H1 (cell line): Measurements from ENCODE around the gene CIZ1. TPM values are rescaled to one million over a fixed set of nuclear protein-coding genes. Genes with fewer than 3 reads are reported as not detected.

Experiments
- CTCF ChIA-PET: fragments of 300-600 bp; sonication (Branson Sonifier 250); formaldehyde crosslinking; loops from one replicate; lab custom pipeline; 2021; ENCODE audit not compliant: partially characterized antibody; lab: Charles Lee
- POLR2A ChIA-PET: fragments of 300-600 bp; sonication (Branson Sonifier 250); formaldehyde crosslinking; loops from one replicate; lab custom pipeline; 2021; ENCODE audit warnings: inconsistent platforms; ENCODE audit not compliant: partially characterized antibody; lab: Charles Lee
- DNase-seq, 2 experiments: peaks; one replicate each; pipeline versions ENCODE4 v3.0.0 to v3.0.0-alpha.2; 2010 to 2022; ENCODE audit warnings: low spot score in 2 of 2, low read depth in 1 of 2, mixed read lengths in 1 of 2
- FAIRE-seq: peaks from 2 replicates; lab custom pipeline; 2011; peaks lifted over from hg19 to GRCh38; lab: Jason Lieb, UNC
- H2AFZ ChIP-seq: 2 replicates; pipeline ENCODE4 v1.8.1; 2012; ENCODE audit warnings: low read length, inconsistent platforms
- H2AK5ac ChIP-seq: 2 replicates; pipeline ENCODE4 v1.6.1; 2013; ENCODE audit warnings: low read depth, low read length
- H2BK120ac ChIP-seq: replicated peaks from 2 replicates; pipeline ENCODE3; 2013; ENCODE audit warnings: low read depth, low read length, inconsistent platforms
- H2BK12ac ChIP-seq: 2 replicates; pipeline ENCODE4 v1.6.1; 2013; ENCODE audit warnings: low read depth, low read length
- H2BK15ac ChIP-seq: 2 replicates; pipeline ENCODE4 v1.6.1; 2013; ENCODE audit warnings: low read length
- H2BK20ac ChIP-seq: 2 replicates; pipeline ENCODE4 v1.6.1; 2013; ENCODE audit warnings: low read length
- H2BK5ac ChIP-seq: 2 replicates; pipeline ENCODE4 v1.6.1; 2013; ENCODE audit warnings: low read depth, low read length
- H3K14ac ChIP-seq: 2 replicates; pipeline ENCODE4 v1.6.1; 2013; ENCODE audit warnings: inconsistent platforms; ENCODE audit not compliant: insufficient read length
- H3K18ac ChIP-seq: 2 replicates; pipeline ENCODE4 v1.6.1; 2013; ENCODE audit warnings: low read length; ENCODE audit errors: extremely low read depth
- H3K23ac ChIP-seq: 2 replicates; pipeline ENCODE4 v1.6.1; 2013; ENCODE audit warnings: inconsistent platforms; ENCODE audit not compliant: insufficient read length
- H3K23me2 ChIP-seq: 2 replicates; pipeline ENCODE4 v1.6.1; 2013; ENCODE audit warnings: low read depth, low read length
- H3K27ac ChIP-seq: 2 replicates; pipeline ENCODE4 v1.6.1; 2011; ENCODE audit warnings: low read depth, low read length, inconsistent platforms
- H3K27me3 ChIP-seq, 4 experiments: replicated peaks in 1 of 4; 1 replicate in 1 of 4; 2 replicates in 3 of 4; pipeline versions ENCODE4 v1.6.1 to v1.8.1; 2011 to 2013; ENCODE audit warnings: low read length in 3 of 4, mild to moderate bottlenecking in 3 of 4, inconsistent platforms in 2 of 4, mixed read lengths in 2 of 4, moderate library complexity in 1 of 4; ENCODE audit not compliant: control insufficient read depth in 3 of 4, insufficient read depth in 3 of 4; ENCODE audit errors: extremely low read depth in 1 of 4
- H3K36me3 ChIP-seq, 4 experiments: 2 replicates each; pipeline versions ENCODE4 v1.6.1 to v1.8.1; 2011 to 2013; ENCODE audit warnings: mild to moderate bottlenecking in 4 of 4, low read length in 3 of 4, moderate library complexity in 2 of 4, control low read depth in 1 of 4, inconsistent platforms in 1 of 4; ENCODE audit not compliant: insufficient read depth in 4 of 4, control insufficient read depth in 2 of 4
- H3K4ac ChIP-seq: replicated peaks from 2 replicates; pipeline ENCODE3; 2013; ENCODE audit warnings: low read length, low read depth, mixed read lengths, inconsistent platforms; ENCODE audit not compliant: insufficient read length
- H3K4me1 ChIP-seq, 4 experiments: replicated peaks in 1 of 4; 1 replicate in 1 of 4; 2 replicates in 3 of 4; pipeline versions ENCODE4 v1.6.1 to v1.8.1; 2011 to 2013; ENCODE audit warnings: low read length in 3 of 4, inconsistent platforms in 2 of 4, mixed read lengths in 1 of 4; ENCODE audit not compliant: insufficient read depth in 4 of 4, control insufficient read depth in 3 of 4
- H3K4me2 ChIP-seq, 2 experiments: 2 replicates each; pipeline versions ENCODE4 v1.6.1 to v1.8.1; 2011 to 2013; ENCODE audit warnings: low read depth in 2 of 2, low read length in 2 of 2, control low read depth in 1 of 2, inconsistent platforms in 1 of 2, mild to moderate bottlenecking in 1 of 2; ENCODE audit not compliant: insufficient read depth in 1 of 2
- H3K4me3 ChIP-seq, 4 experiments: fragments of 200-600, 300-600 bp in 1 of 4; sonication (generic), shearing (Covaris generic), sonication (Bioruptor Twin) in 1 of 4; 2 replicates each; pipeline versions ENCODE4 v1.5.1 to v1.8.1; 2011 to 2016; ENCODE audit warnings: low read length in 4 of 4, low read depth in 3 of 4, control low read depth in 2 of 4, inconsistent platforms in 2 of 4, mild to moderate bottlenecking in 2 of 4, mixed read lengths in 1 of 4, moderate library complexity in 1 of 4; ENCODE audit not compliant: insufficient read depth in 2 of 4; ENCODE audit errors: extremely low read depth in 1 of 4
- H3K56ac ChIP-seq: replicated peaks from 2 replicates; pipeline ENCODE3; 2013; ENCODE audit warnings: low read depth, mild to moderate bottlenecking, mixed read lengths, low read length, inconsistent platforms; ENCODE audit not compliant: insufficient read length
- H3K79me1 ChIP-seq: 2 replicates; pipeline ENCODE4 v1.6.1; 2013; ENCODE audit warnings: low read depth, low read length, control low read depth
- H3K79me2 ChIP-seq, 2 experiments: 2 replicates each; pipeline versions ENCODE4 v1.6.1 to v1.8.1; 2012 to 2013; ENCODE audit warnings: low read length in 2 of 2, mild to moderate bottlenecking in 2 of 2, inconsistent platforms in 1 of 2; ENCODE audit not compliant: insufficient read depth in 2 of 2, control insufficient read depth in 1 of 2
- H3K9ac ChIP-seq, 4 experiments: replicated peaks in 1 of 4; 1 replicate in 1 of 4; 2 replicates in 3 of 4; pipeline versions ENCODE4 v1.6.1 to v1.8.1; 2011 to 2013; ENCODE audit warnings: low read depth in 3 of 4, low read length in 3 of 4, control low read depth in 2 of 4, mild to moderate bottlenecking in 2 of 4, moderate library complexity in 2 of 4, inconsistent platforms in 1 of 4; ENCODE audit errors: extremely low read depth in 1 of 4
- H3K9me3 ChIP-seq, 2 experiments: 2 replicates each; pipeline versions ENCODE4 v1.6.1 to v1.8.1; 2012 to 2013; ENCODE audit warnings: mild to moderate bottlenecking in 2 of 2, moderate library complexity in 2 of 2, control low read depth in 1 of 2, inconsistent platforms in 1 of 2, low read depth in 1 of 2, low read length in 1 of 2, mixed read lengths in 1 of 2; ENCODE audit not compliant: insufficient read depth in 2 of 2
- H4K20me1 ChIP-seq, 2 experiments: replicated peaks in 1 of 2; 2 replicates each; pipeline versions ENCODE3 to v1.8.1; 2011 to 2013; ENCODE audit warnings: inconsistent platforms in 2 of 2, low read length in 2 of 2, mild to moderate bottlenecking in 1 of 2; ENCODE audit not compliant: insufficient read depth in 2 of 2, control insufficient read depth in 1 of 2
- H4K5ac ChIP-seq: 2 replicates; pipeline ENCODE4 v1.6.1; 2013; ENCODE audit warnings: low read length, low read depth, mixed read lengths, inconsistent platforms; ENCODE audit not compliant: insufficient read length
- H4K8ac ChIP-seq: 2 replicates; pipeline ENCODE4 v1.8.0; 2013; ENCODE audit warnings: mild to moderate bottlenecking, moderate library complexity, low read length, inconsistent platforms; ENCODE audit not compliant: insufficient read depth; ENCODE audit errors: extremely low read depth
- H4K91ac ChIP-seq: replicated peaks from 2 replicates; pipeline ENCODE3; 2013; ENCODE audit warnings: low read length, mixed read lengths, inconsistent platforms; ENCODE audit not compliant: insufficient read length
- CEBPB ChIP-seq: IDR thresholded peaks from 2 replicates; pipeline ENCODE4 v1.6.1; 2012; ENCODE audit warnings: low read depth, low read length
- CREB1 ChIP-seq: IDR thresholded peaks from 2 replicates; pipeline ENCODE4 v1.6.1; 2012; ENCODE audit warnings: inconsistent platforms
- GTF2F1 ChIP-seq: IDR thresholded peaks from 2 replicates; pipeline ENCODE4 v1.6.1; 2012; ENCODE audit warnings: low read depth, low read length, improper control_type of control experiment, borderline replicate concordance
- JUN ChIP-seq: IDR thresholded peaks from 2 replicates; pipeline ENCODE4 v1.6.1; 2011; ENCODE audit warnings: low read depth, mild to moderate bottlenecking, improper control_type of control experiment, low read length
- MAX ChIP-seq: IDR thresholded peaks from 2 replicates; pipeline ENCODE4 v1.6.1; 2012; ENCODE audit warnings: inconsistent platforms
- PHF8 ChIP-seq: fragments of 200-600 bp; sonication (generic); conservative IDR thresholded peaks from 2 replicates; pipeline ENCODE4 v1.7.1; 2012; ENCODE audit warnings: low read depth, mild to moderate bottlenecking, inconsistent platforms, low read length, moderate library complexity
- POU5F1 ChIP-seq: IDR thresholded peaks from 2 replicates; pipeline ENCODE4 v1.6.1; 2011; ENCODE audit warnings: low read depth, mild to moderate bottlenecking, low read length, moderate library complexity
- SAP30 ChIP-seq: fragments of 300-600 bp; sonication (generic); IDR thresholded peaks from 2 replicates; pipeline ENCODE4 v1.7.1; 2012; ENCODE audit warnings: low read length, moderate library complexity, mild to moderate bottlenecking, inconsistent platforms; ENCODE audit not compliant: insufficient read depth, insufficient replicate concordance
- SIX5 ChIP-seq: IDR thresholded peaks from 2 replicates; pipeline ENCODE4 v1.6.1; 2011; ENCODE audit warnings: mild to moderate bottlenecking, low read depth, low read length
- SRF ChIP-seq: IDR thresholded peaks from 2 replicates; pipeline ENCODE4 v1.6.1; 2011; ENCODE audit warnings: mild to moderate bottlenecking, low read depth, low read length, moderate library complexity
- TAF1 ChIP-seq: IDR thresholded peaks from 2 replicates; pipeline ENCODE4 v1.6.1; 2011; ENCODE audit warnings: mild to moderate bottlenecking, low read depth, low read length
- TAF7 ChIP-seq: optimal IDR thresholded peaks from 2 replicates; pipeline ENCODE3; 2011; ENCODE audit warnings: low read depth, mild to moderate bottlenecking, inconsistent platforms, low read length, moderate library complexity, borderline replicate concordance
- USF2 ChIP-seq: IDR thresholded peaks from 2 replicates; pipeline ENCODE4 v1.6.1; 2011; ENCODE audit warnings: low read length, improper control_type of control experiment
- ZNF274 ChIP-seq: IDR thresholded peaks from 2 replicates; pipeline ENCODE4 v1.7.0; 2012; ENCODE audit warnings: low read length, borderline replicate concordance; ENCODE audit errors: extremely low read depth
- WGBS, 2 experiments: shearing (Covaris generic) in 1 of 2; methylation state at CpG; one replicate each; pipeline versions ENCODE4 v1.1.6 to v1.1.7; 2013 to 2015; ENCODE audit warnings: low lambda C conversion rate in 2 of 2, mixed read lengths in 2 of 2, inconsistent platforms in 1 of 2, low coverage in 1 of 2, missing lambda C conversion rate in 1 of 2; ENCODE audit not compliant: insufficient replicate concordance in 2 of 2, insufficient coverage in 1 of 2, insufficient read length in 1 of 2; ENCODE audit errors: extremely low coverage in 1 of 2, missing lambda C conversion rate in 1 of 2; 5-methylcytosine and 5-hydroxymethylcytosine counted together
- polyA plus RNA-seq, 7 experiments: library from polyadenylated mRNA; depleted of rRNA in 3 of 7; stranded (reverse) in 5 of 7; unstranded in 2 of 7; fragments of >200 nt in 5 of 7; fragments of 200-250 nt in 2 of 7; gene quantifications; 1 replicate in 5 of 7; 2 replicates in 1 of 7; 4 replicates in 1 of 7; pipeline versions ENCODE4 v1.2.1 to v1.2.3, GENCODE V29; 2011 to 2013; ENCODE audit warnings: missing spikeins in 2 of 7, mixed read lengths in 2 of 7
- total RNA-seq: library from RNA; stranded (reverse); fragmentation: NEBNext Ultra II Directional; extraction: Animal tissue kit (Norgen Biotek cat#: 25700); gene quantifications from 2 replicates; pipeline ENCODE4 v1.2.1, GENCODE V29; 2021

The CIZ1 gene
- total and polyA plus RNA-seq, 2 of the 8 experiments (the other 6 are each of a cell fraction or from before 2014, with no cell fraction given) = 66.0 to 107 TPM

DNA sequence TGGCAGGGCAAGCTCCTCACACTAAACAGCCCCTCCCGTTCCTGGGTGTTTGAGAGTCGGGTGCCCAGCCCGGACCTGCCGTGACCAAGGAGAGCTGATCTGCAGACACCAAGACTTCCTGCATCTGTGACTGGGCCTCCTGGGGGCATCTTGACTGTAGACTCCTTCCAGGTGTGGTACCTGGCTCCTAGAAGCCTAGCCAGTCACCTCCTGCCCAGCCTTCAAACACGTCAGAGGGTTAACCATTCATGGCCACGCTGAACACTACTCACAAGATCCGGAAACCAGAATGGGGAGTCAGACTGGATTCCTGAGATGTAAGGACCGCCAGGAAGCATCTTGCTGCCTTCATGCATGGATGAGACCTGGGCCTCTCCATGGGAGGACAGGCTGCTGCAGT lies 45.8 kb downstream of the CIZ1 start:
- Histone ChIP-seq H3K56ac (no peak overlapping the region), H3K4ac (no peak overlapping the region), H3K14ac (no peak overlapping the region), H3K18ac (no peak overlapping the region), H2AFZ (no peak overlapping the region), H2BK120ac (no peak overlapping the region), H3K9ac (no peak overlapping the region), H2BK15ac (no peak overlapping the region), H3K4me2 (no peak overlapping the region), H4K20me1 (no peaks in the 10 kb centered on the region), H3K27ac (no peak overlapping the region), H3K4me1 (peaks cover 0 to 4% (median under 1%) of the 10 kb centered on the region in 4 experiments; a peak in 5 of 7 replicates), H2BK12ac (no peak overlapping the region), H4K8ac (no peak overlapping the region), H3K79me2 (no peaks in the 10 kb centered on the region), H3K36me3 (no peaks in the 10 kb centered on the region), H3K79me1 (no peaks in the 10 kb centered on the region), H4K91ac (no peak overlapping the region), H3K23ac (no peak overlapping the region), H4K5ac (no peak overlapping the region), H3K9me3 (no peaks in the 10 kb centered on the region), H2AK5ac (no peak overlapping the region), H3K27me3 (no peaks in the 10 kb centered on the region), H2BK5ac (no peak overlapping the region), H3K23me2 (no peaks in the 10 kb centered on the region), H2BK20ac (no peak overlapping the region), H3K4me3 (no peak overlapping the region)
- no peak for FAIRE-seq
- ChIA-PET POLR2A (interaction anchor here (1.0 to 2.5 kb wide), 5 partner anchors 9 to 29 kb away, joined by 3 to 6 read pairs (median 3); no protein-coding TSS in a partner anchor), CTCF (interaction anchor here (0.6 to 1.9 kb wide), 4 partner anchors 8 to 400 kb away, joined by 3 to 8 read pairs (median 3); no protein-coding TSS in a partner anchor)
- WGBS, 2 experiments = 82% methylated on average over 8 of the region's 8 CpGs; no CpG with 5 or more reads in 1 of the 2 experiments
- DNase-seq = no peak
- no peak for TF ChIP-seq CEBPB
- TF ChIP-seq USF2 = no peak
- no peak for TF ChIP-seq JUN
- TF ChIP-seq CREB1 = no peak
- TF ChIP-seq TAF7 = no peak
- TF ChIP-seq ZNF274 = no peak
- TF ChIP-seq TAF1 = no peak
- no peak for TF ChIP-seq PHF8
- TF ChIP-seq SIX5 = no peak
- no peak for TF ChIP-seq SAP30
- TF ChIP-seq MAX = no peak
- TF ChIP-seq POU5F1 = no peak
- no peak for TF ChIP-seq GTF2F1
- no peak for TF ChIP-seq SRF
